ENCODE results near the gene ATP2B2. TPM values are rescaled to one million over a fixed set of nuclear protein-coding genes. Genes with fewer than 3 reads are reported as not detected.

Gene ATP2B2
- total and polyA plus RNA-seq, 12 donors: 0.37 to 3.0 (median 1.6) TPM

DNA sequence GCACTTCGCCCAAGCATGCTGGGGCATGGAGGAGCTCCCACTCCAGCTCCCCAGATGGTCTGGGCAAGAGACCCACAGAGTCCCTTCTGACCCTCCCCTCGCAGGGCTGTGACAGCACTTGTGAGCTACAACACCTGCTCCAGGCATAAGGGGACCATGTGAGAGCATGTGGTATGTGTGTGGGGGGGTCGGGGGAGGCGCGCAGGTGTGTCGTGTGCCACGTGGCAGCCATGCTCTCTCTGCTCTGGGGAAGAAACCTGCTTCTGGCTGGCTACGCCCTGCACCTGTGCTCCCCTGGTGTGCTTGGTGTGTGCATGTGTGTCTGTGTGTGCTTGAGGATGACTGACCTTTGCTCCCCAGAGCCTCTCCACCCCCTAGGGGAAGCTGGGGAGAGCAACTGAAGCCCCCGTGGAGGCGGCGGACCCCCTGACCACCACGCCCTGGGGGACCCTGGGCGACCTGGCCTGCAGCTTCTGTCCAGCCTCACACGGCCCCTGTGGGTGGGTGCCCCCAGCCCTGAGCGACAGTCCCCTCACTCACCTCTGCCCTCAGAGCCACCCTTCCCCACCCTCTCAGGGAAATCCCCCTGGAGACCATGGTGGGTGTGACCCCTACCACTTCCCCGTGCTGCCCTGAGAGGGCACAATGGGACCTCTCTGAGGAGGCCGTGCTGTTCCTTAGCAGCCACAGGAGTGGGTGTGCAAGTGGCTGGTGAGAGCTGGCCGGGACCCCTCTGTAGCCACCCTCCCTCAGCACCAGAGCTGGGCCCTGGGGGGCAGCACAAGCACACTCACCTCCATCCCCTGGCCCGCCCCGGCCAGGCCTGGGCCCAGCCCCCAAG is 167.8 kb downstream of the ATP2B2 start:
- Histone ChIP-seq H3K4me1 (replicated peaks in 1 of 2) (no peaks in the 10 kb centered on the region), H3K36me3 (replicated peaks in 1 of 2) (no peaks in the 10 kb centered on the region), H3K27ac (no peak overlapping the region), H3K9me3 (replicated peaks in 1 of 3) (no peaks in the 10 kb centered on the region), H3K27me3 (no peaks in the 10 kb centered on the region), H3K4me3 (no peak overlapping the region)
- 76 to 88% (median 83%) methylated on average over 9 to 20 of the region's 20 CpGs for WGBS, 4 donors
- intact Hi-C loops (cut with DNase I): no loop called here
- no peak for DNase-seq
- TF ChIP-seq, protein P1, sequence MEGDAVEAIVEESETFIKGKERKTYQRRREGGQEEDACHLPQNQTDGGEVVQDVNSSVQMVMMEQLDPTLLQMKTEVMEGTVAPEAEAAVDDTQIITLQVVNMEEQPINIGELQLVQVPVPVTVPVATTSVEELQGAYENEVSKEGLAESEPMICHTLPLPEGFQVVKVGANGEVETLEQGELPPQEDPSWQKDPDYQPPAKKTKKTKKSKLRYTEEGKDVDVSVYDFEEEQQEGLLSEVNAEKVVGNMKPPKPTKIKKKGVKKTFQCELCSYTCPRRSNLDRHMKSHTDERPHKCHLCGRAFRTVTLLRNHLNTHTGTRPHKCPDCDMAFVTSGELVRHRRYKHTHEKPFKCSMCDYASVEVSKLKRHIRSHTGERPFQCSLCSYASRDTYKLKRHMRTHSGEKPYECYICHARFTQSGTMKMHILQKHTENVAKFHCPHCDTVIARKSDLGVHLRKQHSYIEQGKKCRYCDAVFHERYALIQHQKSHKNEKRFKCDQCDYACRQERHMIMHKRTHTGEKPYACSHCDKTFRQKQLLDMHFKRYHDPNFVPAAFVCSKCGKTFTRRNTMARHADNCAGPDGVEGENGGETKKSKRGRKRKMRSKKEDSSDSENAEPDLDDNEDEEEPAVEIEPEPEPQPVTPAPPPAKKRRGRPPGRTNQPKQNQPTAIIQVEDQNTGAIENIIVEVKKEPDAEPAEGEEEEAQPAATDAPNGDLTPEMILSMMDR (IDR thresholded peaks at IDR 0.05): no peak
- TF ChIP-seq POLR2A (IDR thresholded peaks at IDR 0.05): no peak

DNA sequence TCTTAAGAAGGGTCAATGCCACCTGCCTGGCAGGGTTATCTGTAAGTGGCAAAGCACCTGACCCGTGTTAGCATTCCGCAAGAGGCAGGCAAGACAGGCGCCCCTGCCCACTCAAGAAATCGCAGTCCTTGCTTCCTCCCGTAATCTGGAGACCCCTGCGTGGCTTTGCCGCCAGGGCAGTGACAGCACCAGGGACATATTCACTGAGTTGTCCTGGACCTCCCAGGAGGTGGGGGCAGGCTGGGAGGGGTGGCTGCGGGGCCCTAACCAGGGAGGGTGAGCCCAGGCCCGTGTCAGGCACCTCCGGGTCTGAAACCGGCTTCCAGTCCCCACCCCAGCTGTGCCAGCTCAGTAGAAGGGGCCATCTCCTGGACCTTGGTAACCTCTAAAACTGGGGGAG is 168.6 kb downstream of the ATP2B2 start:
- Histone ChIP-seq H3K4me1 (replicated peaks in 1 of 2) (no peaks in the 10 kb centered on the region), H3K36me3 (replicated peaks in 1 of 2) (no peaks in the 10 kb centered on the region), H3K9me3 (replicated peaks in 1 of 3) (no peaks in the 10 kb centered on the region), H3K27me3 (no peaks in the 10 kb centered on the region), H3K4me3 (no peak overlapping the region), H3K27ac (no peak overlapping the region)
- intact Hi-C loops (cut with DNase I): no loop called here
- 88 to 94% (median 93%) methylated on average over 4 to 11 of the region's 11 CpGs for WGBS, 4 donors
- TF ChIP-seq POLR2A (IDR thresholded peaks at IDR 0.05): no peak
- TF ChIP-seq, protein P1 (IDR thresholded peaks at IDR 0.05): no peak
- no peak for DNase-seq

DNA sequence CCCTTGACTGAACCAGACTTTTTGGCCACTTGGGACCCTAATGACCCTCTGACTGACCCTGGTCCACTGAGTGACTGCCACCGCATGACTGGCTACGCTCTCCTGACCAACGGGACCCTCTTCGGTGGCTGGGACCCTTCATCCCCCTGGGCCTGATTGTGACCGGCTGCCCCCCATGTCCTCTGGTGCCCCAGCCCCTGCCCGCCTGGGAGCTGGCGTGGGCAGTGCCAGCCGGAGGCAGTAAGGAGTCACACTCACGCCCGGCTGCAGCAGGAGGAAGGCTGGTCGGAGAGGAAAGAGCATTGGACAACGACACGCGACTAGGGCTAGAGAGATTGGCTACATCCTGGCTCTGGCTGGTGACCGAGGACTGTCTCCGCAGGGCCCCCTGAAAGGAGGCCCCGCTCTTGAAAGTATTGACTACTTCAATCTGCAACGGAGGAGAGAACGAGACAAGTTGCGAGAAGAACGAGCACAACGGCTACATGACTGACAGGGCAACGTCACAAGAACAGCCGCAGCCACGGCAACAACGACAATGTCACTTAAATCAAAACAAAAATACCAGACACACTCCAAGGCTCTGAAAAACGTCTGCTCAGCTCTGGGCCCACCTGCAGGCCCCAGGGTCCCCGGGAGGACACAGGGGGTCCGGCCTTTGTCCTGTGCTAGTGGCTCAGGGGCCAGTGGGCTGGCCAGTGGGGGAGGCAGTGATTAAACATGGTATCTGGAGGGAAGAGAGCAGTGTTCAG is 169.3 kb downstream of the ATP2B2 start:
- Histone ChIP-seq H3K9me3 (replicated peaks in 1 of 3) (no peaks in the 10 kb centered on the region), H3K36me3 (replicated peaks in 1 of 2) (no peaks in the 10 kb centered on the region), H3K27ac (no peak overlapping the region), H3K4me1 (replicated peaks in 1 of 2) (no peaks in the 10 kb centered on the region), H3K27me3 (no peaks in the 10 kb centered on the region), H3K4me3 (no peak overlapping the region)
- TF ChIP-seq, protein P1 (IDR thresholded peaks at IDR 0.05): no peak
- no peak for TF ChIP-seq POLR2A (IDR thresholded peaks at IDR 0.05)
- no peak for DNase-seq
- intact Hi-C loops (cut with DNase I): no loop called here
- WGBS, 4 donors: 87 to 93% (median 91%) methylated on average over 18 to 29 of the region's 29 CpGs

DNA sequence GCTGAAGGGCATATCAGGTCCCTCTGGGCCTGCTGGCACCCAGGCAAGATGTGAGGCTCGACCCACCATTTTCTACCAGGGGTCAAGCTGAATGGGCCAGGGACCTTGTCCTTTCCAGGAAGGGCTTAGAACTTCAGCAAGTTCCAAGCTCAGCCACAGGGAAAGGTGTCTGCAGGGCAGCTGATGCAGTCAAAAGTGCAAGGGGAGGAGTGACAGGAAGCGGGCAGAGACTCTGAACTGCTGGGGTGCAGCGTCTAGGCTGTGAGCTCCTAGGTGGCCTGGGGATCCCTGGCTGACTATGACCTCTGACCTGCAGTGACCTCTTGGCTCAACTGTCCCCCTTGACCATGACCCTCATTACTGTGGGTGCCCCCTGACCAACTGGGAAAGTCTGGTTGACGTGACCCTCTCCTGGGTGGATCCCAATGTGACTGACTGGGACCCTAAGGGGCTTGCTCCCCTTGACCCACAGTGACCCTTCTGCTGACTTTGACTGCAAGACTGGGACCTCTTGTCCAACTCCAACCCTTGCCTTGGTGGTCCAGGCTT is 170.1 kb downstream of the ATP2B2 start:
- TF ChIP-seq, protein P1 (IDR thresholded peaks at IDR 0.05): no peak
- no peak for TF ChIP-seq POLR2A (IDR thresholded peaks at IDR 0.05)
- intact Hi-C loops (cut with DNase I): no loop called here

More for the DNA sequence above, 170.1 kb downstream of the ATP2B2 start:
- Histone ChIP-seq H3K4me3 (no peak overlapping the region), H3K9me3 (replicated peaks in 1 of 3) (no peaks in the 10 kb centered on the region), H3K27ac (no peak overlapping the region), H3K36me3 (replicated peaks in 1 of 2) (no peaks in the 10 kb centered on the region), H3K27me3 (no peaks in the 10 kb centered on the region), H3K4me1 (replicated peaks in 1 of 2) (no peaks in the 10 kb centered on the region)
- 75 to 95% (median 83%) methylated on average over 3 to 4 of the region's 4 CpGs for WGBS, 4 donors
- DNase-seq: no peak
